Measurements from ENCODE around the gene MPIG6B. TPM values are rescaled to one million over a fixed set of nuclear protein-coding genes. Genes with fewer than 3 reads are reported as not detected.

MPIG6B gene
- total and polyA plus RNA-seq, 3 donors from 2014 or later = 0.74 to 1.3 (median 0.94) TPM

GRCh38 chr6:31691078-31691463 is 32.1 kb upstream of the MPIG6B start:
- Histone ChIP-seq H3K27ac (no peak overlapping the region), H3K9me3 (no peaks in the 10 kb centered on the region), H3K4me3 (no peak overlapping the region), H3K27me3 (no peaks in the 10 kb centered on the region), H3K4me1 (peaks cover 4% of the 10 kb centered on the region), H3K36me3 (ENCODE audit: low read depth, missing control alignments) (no peaks in the 10 kb centered on the region)
- 89 to 90% methylated on average over 6 of the region's 6 CpGs for WGBS, 2 donors
- intact Hi-C loops (cut with DNase I; ENCODE audit: low total_unique reads) = no loop called here
- no peak for DNase-seq
- TF ChIP-seq POLR2A (IDR thresholded peaks at IDR 0.05) (no peak), CTCF (IDR thresholded peaks at IDR 0.05) (no peak)

- 92 to 93% methylated on average over 12 of the region's 12 CpGs for WGBS, 2 donors
- no peaks in the 10 kb centered on the region for H3K36me3 ChIP-seq (ENCODE audit: low read depth, missing control alignments)
- DNase-seq = no peak
- no peaks in the 10 kb centered on the region for H3K9me3 ChIP-seq
- H3K4me1 ChIP-seq = peaks cover 4% of the 10 kb centered on the region
- H3K27ac ChIP-seq = no peak overlapping the region
- intact Hi-C loops (cut with DNase I; ENCODE audit: low total_unique reads) = no loop called here
- no peaks in the 10 kb centered on the region for H3K27me3 ChIP-seq
- no peak for TF ChIP-seq CTCF (IDR thresholded peaks at IDR 0.05)
- no peak for TF ChIP-seq POLR2A (IDR thresholded peaks at IDR 0.05)
- no peak overlapping the region for H3K4me3 ChIP-seq
Measured at GRCh38 chr6:31691564-31692108, 31.5 kb upstream of the MPIG6B start.

- intact Hi-C loops (cut with DNase I; ENCODE audit: low total_unique reads) = no loop called here
- TF ChIP-seq POLR2A (IDR thresholded peaks at IDR 0.05) (no peak), CTCF (IDR thresholded peaks at IDR 0.05) (no peak)
- no peak overlapping the region for H3K27ac ChIP-seq
- H3K36me3 ChIP-seq (ENCODE audit: low read depth, missing control alignments) = no peaks in the 10 kb centered on the region
- no peak for DNase-seq
- no peaks in the 10 kb centered on the region for H3K9me3 ChIP-seq
- H3K27me3 ChIP-seq = no peaks in the 10 kb centered on the region
- WGBS, 2 donors = 87 to 93% methylated on average over 4 of the region's 4 CpGs
- H3K4me1 ChIP-seq = peaks cover 4% of the 10 kb centered on the region
- H3K4me3 ChIP-seq = no peak overlapping the region
Measured at GRCh38 chr6:31692353-31692752, 30.8 kb upstream of the MPIG6B start.

GRCh38 chr6:31692886-31693285 is 30.3 kb upstream of the MPIG6B start:
- Histone ChIP-seq H3K9me3 (no peaks in the 10 kb centered on the region), H3K27me3 (no peaks in the 10 kb centered on the region), H3K4me3 (no peak overlapping the region), H3K4me1 (peaks cover 4% of the 10 kb centered on the region), H3K36me3 (ENCODE audit: low read depth, missing control alignments) (no peaks in the 10 kb centered on the region), H3K27ac (no peak overlapping the region)
- intact Hi-C loops (cut with DNase I; ENCODE audit: low total_unique reads) = no loop called here
- DNase-seq = no peak
- 86 to 93% methylated on average over 9 of the region's 9 CpGs for WGBS, 2 donors
- no peak for TF ChIP-seq CTCF (IDR thresholded peaks at IDR 0.05)
- no peak for TF ChIP-seq POLR2A (IDR thresholded peaks at IDR 0.05)

GRCh38 chr6:31693535-31693934 is 29.6 kb upstream of the MPIG6B start:
- intact Hi-C loops (cut with DNase I; ENCODE audit: low total_unique reads) = no loop called here
- 86 to 87% methylated on average over 6 of the region's 6 CpGs for WGBS, 2 donors
- Histone ChIP-seq H3K27me3 (no peaks in the 10 kb centered on the region), H3K36me3 (ENCODE audit: low read depth, missing control alignments) (no peaks in the 10 kb centered on the region), H3K4me1 (peaks cover 4% of the 10 kb centered on the region), H3K27ac (no peak overlapping the region), H3K4me3 (no peak overlapping the region), H3K9me3 (no peaks in the 10 kb centered on the region)
- no peak for TF ChIP-seq CTCF (IDR thresholded peaks at IDR 0.05)
- DNase-seq = no peak
